ENCODE results near the gene DNAH10.

- TF ChIP-seq CEBPZ (IDR thresholded peaks at IDR 0.05; ENCODE audit: low read depth, low read length) (no peak), POLR2A (IDR thresholded peaks at IDR 0.05; ENCODE audit: low read depth, low read length) (no peak), ZNF274 (IDR thresholded peaks at IDR 0.05; ENCODE audit: insufficient read depth, insufficient read length) (no peak), RCOR1 (conservative IDR thresholded peaks at IDR 0.05; ENCODE audit: low read depth, low read length) (no peak)
- TF ChIP-seq, protein P1, sequence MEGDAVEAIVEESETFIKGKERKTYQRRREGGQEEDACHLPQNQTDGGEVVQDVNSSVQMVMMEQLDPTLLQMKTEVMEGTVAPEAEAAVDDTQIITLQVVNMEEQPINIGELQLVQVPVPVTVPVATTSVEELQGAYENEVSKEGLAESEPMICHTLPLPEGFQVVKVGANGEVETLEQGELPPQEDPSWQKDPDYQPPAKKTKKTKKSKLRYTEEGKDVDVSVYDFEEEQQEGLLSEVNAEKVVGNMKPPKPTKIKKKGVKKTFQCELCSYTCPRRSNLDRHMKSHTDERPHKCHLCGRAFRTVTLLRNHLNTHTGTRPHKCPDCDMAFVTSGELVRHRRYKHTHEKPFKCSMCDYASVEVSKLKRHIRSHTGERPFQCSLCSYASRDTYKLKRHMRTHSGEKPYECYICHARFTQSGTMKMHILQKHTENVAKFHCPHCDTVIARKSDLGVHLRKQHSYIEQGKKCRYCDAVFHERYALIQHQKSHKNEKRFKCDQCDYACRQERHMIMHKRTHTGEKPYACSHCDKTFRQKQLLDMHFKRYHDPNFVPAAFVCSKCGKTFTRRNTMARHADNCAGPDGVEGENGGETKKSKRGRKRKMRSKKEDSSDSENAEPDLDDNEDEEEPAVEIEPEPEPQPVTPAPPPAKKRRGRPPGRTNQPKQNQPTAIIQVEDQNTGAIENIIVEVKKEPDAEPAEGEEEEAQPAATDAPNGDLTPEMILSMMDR (IDR thresholded peaks at IDR 0.05 in 2 of 3, conservative IDR thresholded peaks at IDR 0.05 in 1 of 3; ENCODE audit: control insufficient read depth in 2 of 3, extremely low read depth in 1 of 3, insufficient read depth in 1 of 3, low read depth in 3 of 3, low read length in 3 of 3) = no peak
Measured at GRCh38 chr12:123898673-123899072, 136.6 kb downstream of the DNAH10 start.
